ENCODE measurements around the gene RIMS3.

DNA sequence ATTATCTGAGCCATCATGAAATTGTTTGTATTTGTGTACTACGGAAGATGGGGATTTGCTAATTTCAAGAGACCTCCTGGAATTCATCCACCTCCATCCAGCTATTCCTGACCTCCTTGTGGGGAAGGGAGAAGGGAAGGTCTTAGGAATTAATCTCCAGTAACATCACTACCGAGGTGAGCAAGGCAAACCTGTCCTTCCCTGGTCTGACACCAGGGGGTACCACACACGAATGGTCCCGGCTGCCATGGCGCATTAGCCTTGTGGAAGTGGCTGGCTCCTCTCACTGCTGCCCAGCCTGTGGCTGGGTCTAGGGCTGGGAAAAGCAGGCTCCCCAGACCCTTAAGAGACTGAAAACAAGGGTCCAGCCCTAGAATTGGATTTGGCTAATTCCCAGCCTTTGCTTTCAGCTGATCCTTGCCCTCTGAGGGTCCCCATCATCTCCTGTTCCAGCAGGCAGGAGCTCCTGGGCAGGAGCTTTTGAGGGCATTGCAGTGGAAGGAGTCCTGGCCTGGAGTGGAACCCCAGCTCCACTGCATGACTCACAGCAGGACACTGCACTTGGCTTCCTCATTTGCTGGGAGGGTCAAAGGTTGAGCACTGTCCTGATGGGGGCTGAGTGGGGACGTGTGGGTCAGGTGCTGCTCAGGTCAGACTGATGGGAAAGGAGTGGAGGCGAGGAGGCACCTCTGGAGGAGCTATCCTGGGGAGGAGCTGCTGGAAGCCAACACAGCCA is 34.8 kb downstream of the RIMS3 start:
- TF ChIP-seq, protein P1, sequence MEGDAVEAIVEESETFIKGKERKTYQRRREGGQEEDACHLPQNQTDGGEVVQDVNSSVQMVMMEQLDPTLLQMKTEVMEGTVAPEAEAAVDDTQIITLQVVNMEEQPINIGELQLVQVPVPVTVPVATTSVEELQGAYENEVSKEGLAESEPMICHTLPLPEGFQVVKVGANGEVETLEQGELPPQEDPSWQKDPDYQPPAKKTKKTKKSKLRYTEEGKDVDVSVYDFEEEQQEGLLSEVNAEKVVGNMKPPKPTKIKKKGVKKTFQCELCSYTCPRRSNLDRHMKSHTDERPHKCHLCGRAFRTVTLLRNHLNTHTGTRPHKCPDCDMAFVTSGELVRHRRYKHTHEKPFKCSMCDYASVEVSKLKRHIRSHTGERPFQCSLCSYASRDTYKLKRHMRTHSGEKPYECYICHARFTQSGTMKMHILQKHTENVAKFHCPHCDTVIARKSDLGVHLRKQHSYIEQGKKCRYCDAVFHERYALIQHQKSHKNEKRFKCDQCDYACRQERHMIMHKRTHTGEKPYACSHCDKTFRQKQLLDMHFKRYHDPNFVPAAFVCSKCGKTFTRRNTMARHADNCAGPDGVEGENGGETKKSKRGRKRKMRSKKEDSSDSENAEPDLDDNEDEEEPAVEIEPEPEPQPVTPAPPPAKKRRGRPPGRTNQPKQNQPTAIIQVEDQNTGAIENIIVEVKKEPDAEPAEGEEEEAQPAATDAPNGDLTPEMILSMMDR (IDR thresholded peaks at IDR 0.05), result no peak
- TF ChIP-seq POLR2A (IDR thresholded peaks at IDR 0.05), result no peak

All from ovary (tissue), 3 donors.